RWPE2 (cell line): ENCODE results near the gene HDAC4.

Source experiments
- ATAC-seq: fragments of 200-7000 bp; cut with Tn5 transposase; 3 replicates; pipeline ENCODE4 v1.9.1; 2021; ENCODE audit warnings: low read depth
- DNase-seq: peaks from one replicate; pipeline ENCODE4 v3.0.0-alpha.2; 2020; ENCODE audit warnings: low spot score
- H3K27ac ChIP-seq: fragments of 450-650 bp; 2 replicates; pipeline ENCODE4 v1.5.1; 2017; ENCODE audit warnings: mild to moderate bottlenecking; ENCODE audit not compliant: poor library complexity, severe bottlenecking
- H3K27me3 ChIP-seq: fragments of 250-450 bp; sonication (Bioruptor Pico); 2 replicates; pipeline ENCODE4 v1.5.1; 2021; ENCODE audit warnings: mild to moderate bottlenecking, moderate library complexity; ENCODE audit not compliant: insufficient read depth, poor library complexity, severe bottlenecking
- H3K36me3 ChIP-seq: fragments of 250-450 bp; sonication (Bioruptor Pico); 2 replicates; pipeline ENCODE4 v1.5.1; 2020; ENCODE audit warnings: low read depth, mild to moderate bottlenecking, moderate library complexity
- H3K4me1 ChIP-seq: fragments of 250-450 bp; sonication (Bioruptor Pico); 2 replicates; pipeline ENCODE4 v1.5.1; 2021; ENCODE audit warnings: mild to moderate bottlenecking, moderate library complexity; ENCODE audit not compliant: insufficient read depth, poor library complexity, severe bottlenecking
- H3K4me3 ChIP-seq: fragments of 250-450 bp; sonication (Bioruptor Pico); 2 replicates; pipeline ENCODE4 v1.5.1; 2021; ENCODE audit warnings: mild to moderate bottlenecking, moderate library complexity; ENCODE audit not compliant: severe bottlenecking
- H3K9me3 ChIP-seq: fragments of 250-450 bp; sonication (Bioruptor Pico); 2 replicates; pipeline ENCODE4 v1.5.1; 2021; ENCODE audit warnings: mild to moderate bottlenecking, moderate library complexity; ENCODE audit not compliant: severe bottlenecking
- TF ChIP-seq, protein P1 (sequence below): fragments of 450-650 bp; IDR thresholded peaks from one replicate; pipeline ENCODE4 v1.5.1; 2017; ENCODE audit warnings: mild to moderate bottlenecking, moderate library complexity; ENCODE audit not compliant: poor library complexity, severe bottlenecking

HDAC4 gene

DNA sequence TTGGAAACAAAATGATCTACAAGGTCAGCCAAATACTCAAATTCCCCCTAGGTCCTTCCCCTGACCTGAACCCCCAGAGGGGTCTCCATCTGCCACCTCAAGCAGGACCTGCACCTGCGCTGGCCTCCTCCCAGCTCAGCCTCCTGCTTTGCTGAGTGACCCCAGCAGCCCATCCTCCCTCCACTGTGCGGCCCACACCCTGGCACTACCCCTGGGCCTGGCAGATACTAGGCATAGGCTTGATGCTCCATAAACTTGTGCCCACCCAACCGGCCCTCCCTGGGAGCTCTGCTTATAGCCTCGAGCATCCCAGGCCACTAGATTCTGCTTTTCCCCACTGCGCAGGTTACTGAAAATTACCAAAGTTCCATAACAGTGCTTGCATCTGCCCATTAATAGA is 156.2 kb downstream of the HDAC4 start:
- DNase-seq (no peak), ATAC-seq (no peak)
- Histone ChIP-seq H3K36me3 (no peaks in the 10 kb centered on the region), H3K4me1 (no peaks in the 10 kb centered on the region), H3K9me3 (no peaks in the 10 kb centered on the region), H3K27me3 (no peaks in the 10 kb centered on the region), H3K27ac (no peak overlapping the region), H3K4me3 (no peak overlapping the region)
- TF ChIP-seq, protein P1, sequence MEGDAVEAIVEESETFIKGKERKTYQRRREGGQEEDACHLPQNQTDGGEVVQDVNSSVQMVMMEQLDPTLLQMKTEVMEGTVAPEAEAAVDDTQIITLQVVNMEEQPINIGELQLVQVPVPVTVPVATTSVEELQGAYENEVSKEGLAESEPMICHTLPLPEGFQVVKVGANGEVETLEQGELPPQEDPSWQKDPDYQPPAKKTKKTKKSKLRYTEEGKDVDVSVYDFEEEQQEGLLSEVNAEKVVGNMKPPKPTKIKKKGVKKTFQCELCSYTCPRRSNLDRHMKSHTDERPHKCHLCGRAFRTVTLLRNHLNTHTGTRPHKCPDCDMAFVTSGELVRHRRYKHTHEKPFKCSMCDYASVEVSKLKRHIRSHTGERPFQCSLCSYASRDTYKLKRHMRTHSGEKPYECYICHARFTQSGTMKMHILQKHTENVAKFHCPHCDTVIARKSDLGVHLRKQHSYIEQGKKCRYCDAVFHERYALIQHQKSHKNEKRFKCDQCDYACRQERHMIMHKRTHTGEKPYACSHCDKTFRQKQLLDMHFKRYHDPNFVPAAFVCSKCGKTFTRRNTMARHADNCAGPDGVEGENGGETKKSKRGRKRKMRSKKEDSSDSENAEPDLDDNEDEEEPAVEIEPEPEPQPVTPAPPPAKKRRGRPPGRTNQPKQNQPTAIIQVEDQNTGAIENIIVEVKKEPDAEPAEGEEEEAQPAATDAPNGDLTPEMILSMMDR = no peak

DNA sequence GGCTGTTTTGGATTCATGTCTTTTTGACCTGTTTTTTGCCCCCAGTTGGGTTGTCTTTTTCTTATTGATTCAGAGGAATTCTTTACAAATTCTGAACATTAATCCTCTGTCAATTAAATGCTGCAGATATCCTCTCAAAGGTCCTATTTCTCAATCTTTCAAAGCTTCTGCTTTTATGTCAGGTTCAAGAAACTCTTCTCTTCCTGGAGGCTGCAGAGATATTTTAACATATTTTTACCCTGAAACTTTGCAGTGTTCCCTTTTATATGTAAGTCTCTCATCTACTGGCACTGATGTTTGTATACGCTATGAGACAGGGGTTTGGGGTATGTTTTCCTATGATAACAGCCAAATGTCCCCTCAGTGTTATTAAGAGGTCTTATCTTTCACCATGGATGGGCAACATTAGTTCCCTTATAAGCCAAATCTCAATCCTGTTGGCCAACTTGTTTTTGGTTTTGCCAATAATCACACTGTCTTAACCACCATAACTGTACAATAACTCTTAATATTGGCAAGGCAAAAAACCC is 159.3 kb downstream of the HDAC4 start:
- Histone ChIP-seq H3K27me3 (no peaks in the 10 kb centered on the region), H3K36me3 (no peaks in the 10 kb centered on the region), H3K9me3 (no peaks in the 10 kb centered on the region), H3K4me3 (no peak overlapping the region), H3K4me1 (no peaks in the 10 kb centered on the region), H3K27ac (no peak overlapping the region)
- DNase-seq = no peak
- ATAC-seq = no peak
- TF ChIP-seq, protein P1 = no peak

GRCh38 chr2:239240414-239240881 is 160.4 kb downstream of the HDAC4 start:
- Histone ChIP-seq H3K36me3 (no peaks in the 10 kb centered on the region), H3K27ac (no peak overlapping the region), H3K27me3 (no peaks in the 10 kb centered on the region), H3K4me3 (no peak overlapping the region), H3K4me1 (no peaks in the 10 kb centered on the region), H3K9me3 (no peaks in the 10 kb centered on the region)
- TF ChIP-seq, protein P1 = no peak
- no peak for DNase-seq
- no peak for ATAC-seq

- Histone ChIP-seq H3K27me3 (no peaks in the 10 kb centered on the region), H3K36me3 (no peaks in the 10 kb centered on the region), H3K4me1 (no peaks in the 10 kb centered on the region), H3K27ac (no peak overlapping the region), H3K4me3 (no peak overlapping the region), H3K9me3 (no peaks in the 10 kb centered on the region)
- DNase-seq (no peak), ATAC-seq (no peak)
- TF ChIP-seq, protein P1 = no peak
These were observed 161.0 kb downstream of the HDAC4 start for GRCh38 chr2:239239607-239240413.
